Liver (tissue), 9 donors: ENCODE results near the gene DOK3. TPM values are rescaled to one million over a fixed set of nuclear protein-coding genes. Genes with fewer than 3 reads are reported as not detected.

Source experiments
- DNase-seq: peaks from one replicate; pipeline ENCODE4 v3.0.0-alpha.2; 2017; ENCODE audit warnings: low spot score
- H3K27ac ChIP-seq, 2 donors: one replicate each; pipeline ENCODE4 v1.7.0; 2013; ENCODE audit warnings: inconsistent platforms in 2 of 2, low read length in 2 of 2, control low read depth in 1 of 2, low read depth in 1 of 2, mild to moderate bottlenecking in 1 of 2
- H3K27me3 ChIP-seq, 4 donors: one replicate each; pipeline versions ENCODE4 v1.6.1 to v1.7.0; 2013; ENCODE audit warnings: low read length in 3 of 4, inconsistent platforms in 1 of 4, mild to moderate bottlenecking in 1 of 4, moderate library complexity in 1 of 4; ENCODE audit not compliant: control insufficient read depth in 4 of 4, insufficient read depth in 4 of 4
- H3K36me3 ChIP-seq, 4 donors: one replicate each; pipeline versions ENCODE4 v1.6.1 to v1.7.0; 2013; ENCODE audit warnings: low read length in 3 of 4, mild to moderate bottlenecking in 3 of 4, low read depth in 1 of 4, moderate library complexity in 1 of 4; ENCODE audit not compliant: control insufficient read depth in 4 of 4, insufficient read depth in 3 of 4
- H3K4me1 ChIP-seq, 4 donors: one replicate each; pipeline versions ENCODE4 v1.6.1 to v1.7.0; 2013; ENCODE audit warnings: low read length in 3 of 4, mild to moderate bottlenecking in 3 of 4, moderate library complexity in 1 of 4; ENCODE audit not compliant: control insufficient read depth in 4 of 4, insufficient read depth in 4 of 4
- H3K4me3 ChIP-seq, 3 donors: one replicate each; pipeline versions ENCODE4 v1.6.1 to v1.7.0; 2013; ENCODE audit warnings: low read length in 3 of 3, control low read depth in 1 of 3, low read depth in 1 of 3, mild to moderate bottlenecking in 1 of 3
- H3K9ac ChIP-seq, 2 donors: one replicate each; pipeline ENCODE4 v1.7.0; 2013; ENCODE audit warnings: low read length in 2 of 2, mild to moderate bottlenecking in 2 of 2, moderate library complexity in 2 of 2, control low read depth in 1 of 2, low read depth in 1 of 2
- H3K9me3 ChIP-seq, 4 donors: one replicate each; pipeline versions ENCODE4 v1.6.1 to v1.7.0; 2013; ENCODE audit warnings: low read length in 3 of 4; ENCODE audit not compliant: control insufficient read depth in 4 of 4
- EGR1 ChIP-seq, 2 donors: IDR thresholded peaks; 2 replicates each; pipeline ENCODE4 v1.6.1; 2016 to 2018; ENCODE audit warnings: antibody characterized with exemption in 2 of 2, low read depth in 2 of 2
- NR2F2 ChIP-seq: IDR thresholded peaks from 2 replicates; pipeline ENCODE4 v1.6.1; 2016; ENCODE audit warnings: antibody characterized with exemption
- RAD21 ChIP-seq, 2 donors: IDR thresholded peaks; 2 replicates each; pipeline ENCODE4 v1.6.1; 2016; ENCODE audit warnings: antibody characterized with exemption in 2 of 2, mild to moderate bottlenecking in 2 of 2
- SP1 ChIP-seq: IDR thresholded peaks from 2 replicates; pipeline ENCODE4 v1.6.1; 2018; ENCODE audit warnings: antibody characterized with exemption, mild to moderate bottlenecking
- TAF1 ChIP-seq: conservative IDR thresholded peaks from 2 replicates; pipeline ENCODE4 v1.6.1; 2016; ENCODE audit warnings: antibody characterized with exemption, mild to moderate bottlenecking
- YY1 ChIP-seq: IDR thresholded peaks from 2 replicates; pipeline ENCODE4 v1.6.1; 2016; ENCODE audit warnings: antibody characterized with exemption, mild to moderate bottlenecking
- WGBS: extraction: QIAGEN DNeasy Blood & Tissue Kit; methylation state at CpG from one replicate; pipeline ENCODE4 v1.1.7; 2013; 5-methylcytosine and 5-hydroxymethylcytosine counted together
- polyA plus RNA-seq, 2 donors: library from polyadenylated mRNA; stranded (reverse) in 1 of 2; unstranded in 1 of 2; fragments of 200-250 nt in 1 of 2; fragments of >200 nt in 1 of 2; fragmentation: Nextera tagmentation in 1 of 2; extraction: Ambion mirVana in 1 of 2; gene quantifications; one replicate each; pipeline versions ENCODE4 v1.2.1 to v1.2.3, GENCODE V29; 2013 to 2015
- total RNA-seq, 2 donors: library from RNA; depleted of rRNA; stranded (reverse); fragments of >200 nt; gene quantifications; one replicate each; pipeline ENCODE4 v1.2.3, GENCODE V29; 2014
- TF ChIP-seq, protein P1 (sequence below): IDR thresholded peaks from 2 replicates; pipeline ENCODE4 v1.6.1; 2016; ENCODE audit warnings: antibody characterized with exemption, mild to moderate bottlenecking
- TF ChIP-seq, protein P2 (sequence below): IDR thresholded peaks from 2 replicates; pipeline ENCODE4 v1.6.1; 2016; ENCODE audit warnings: antibody characterized with exemption
- TF ChIP-seq, protein P3 (sequence below): fragments of 150-350 bp; IDR thresholded peaks from 2 replicates; pipeline ENCODE4 v1.5.1; 2017; ENCODE audit warnings: improper control_type of control experiment, low read depth, low read length; ENCODE audit not compliant: missing input control
- donor health status: healthy.
- donor health status: healthy.
- donor health status: healthy.
- donor health status: healthy.
- donor health status: healthy.

Gene DOK3
- total and polyA plus RNA-seq, 4 donors: 1.7 to 19.2 (median 6.6) TPM

DNA sequence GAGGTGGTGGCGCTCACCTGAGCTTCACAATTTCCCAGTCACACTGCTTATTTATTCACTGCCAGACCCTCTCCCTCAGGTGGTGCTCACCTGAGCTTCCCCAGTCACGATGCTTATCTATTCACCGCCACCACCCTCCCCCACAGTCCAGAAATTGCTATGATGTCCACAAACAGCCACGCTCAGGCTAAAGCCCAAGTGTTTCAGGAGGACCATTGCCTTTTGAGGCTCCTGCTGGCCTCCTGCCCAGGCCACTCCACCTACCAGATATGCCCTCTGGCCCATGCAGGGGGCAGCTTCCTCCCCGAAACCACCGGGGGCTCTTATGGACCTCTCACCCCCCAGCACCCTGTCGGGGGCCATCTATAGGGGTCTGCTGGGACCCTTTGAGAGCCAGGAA lies 16.8 kb downstream of the DOK3 start:
- no peak for TF ChIP-seq SP1
- no peak for TF ChIP-seq EGR1 (IDR thresholded peaks at IDR 0.05; ENCODE audit: low read depth in 2 of 2)
- TF ChIP-seq TAF1: no peak
- TF ChIP-seq NR2F2: no peak
- no peak for TF ChIP-seq YY1
- TF ChIP-seq, protein P1, sequence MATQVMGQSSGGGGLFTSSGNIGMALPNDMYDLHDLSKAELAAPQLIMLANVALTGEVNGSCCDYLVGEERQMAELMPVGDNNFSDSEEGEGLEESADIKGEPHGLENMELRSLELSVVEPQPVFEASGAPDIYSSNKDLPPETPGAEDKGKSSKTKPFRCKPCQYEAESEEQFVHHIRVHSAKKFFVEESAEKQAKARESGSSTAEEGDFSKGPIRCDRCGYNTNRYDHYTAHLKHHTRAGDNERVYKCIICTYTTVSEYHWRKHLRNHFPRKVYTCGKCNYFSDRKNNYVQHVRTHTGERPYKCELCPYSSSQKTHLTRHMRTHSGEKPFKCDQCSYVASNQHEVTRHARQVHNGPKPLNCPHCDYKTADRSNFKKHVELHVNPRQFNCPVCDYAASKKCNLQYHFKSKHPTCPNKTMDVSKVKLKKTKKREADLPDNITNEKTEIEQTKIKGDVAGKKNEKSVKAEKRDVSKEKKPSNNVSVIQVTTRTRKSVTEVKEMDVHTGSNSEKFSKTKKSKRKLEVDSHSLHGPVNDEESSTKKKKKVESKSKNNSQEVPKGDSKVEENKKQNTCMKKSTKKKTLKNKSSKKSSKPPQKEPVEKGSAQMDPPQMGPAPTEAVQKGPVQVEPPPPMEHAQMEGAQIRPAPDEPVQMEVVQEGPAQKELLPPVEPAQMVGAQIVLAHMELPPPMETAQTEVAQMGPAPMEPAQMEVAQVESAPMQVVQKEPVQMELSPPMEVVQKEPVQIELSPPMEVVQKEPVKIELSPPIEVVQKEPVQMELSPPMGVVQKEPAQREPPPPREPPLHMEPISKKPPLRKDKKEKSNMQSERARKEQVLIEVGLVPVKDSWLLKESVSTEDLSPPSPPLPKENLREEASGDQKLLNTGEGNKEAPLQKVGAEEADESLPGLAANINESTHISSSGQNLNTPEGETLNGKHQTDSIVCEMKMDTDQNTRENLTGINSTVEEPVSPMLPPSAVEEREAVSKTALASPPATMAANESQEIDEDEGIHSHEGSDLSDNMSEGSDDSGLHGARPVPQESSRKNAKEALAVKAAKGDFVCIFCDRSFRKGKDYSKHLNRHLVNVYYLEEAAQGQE: no peak
- TF ChIP-seq, protein P2, sequence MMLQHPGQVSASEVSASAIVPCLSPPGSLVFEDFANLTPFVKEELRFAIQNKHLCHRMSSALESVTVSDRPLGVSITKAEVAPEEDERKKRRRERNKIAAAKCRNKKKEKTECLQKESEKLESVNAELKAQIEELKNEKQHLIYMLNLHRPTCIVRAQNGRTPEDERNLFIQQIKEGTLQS: no peak
- Histone ChIP-seq H3K9ac (no peak overlapping the region), H3K27ac (no peak overlapping the region), H3K4me1 (peaks cover 0 to 17% (median 5%) of the 10 kb centered on the region in 4 donors), H3K9me3 (no peaks in the 10 kb centered on the region), H3K27me3 (no peaks in the 10 kb centered on the region), H3K36me3 (peaks cover 0 to 2% (median under 1%) of the 10 kb centered on the region in 4 donors), H3K4me3 (no peak overlapping the region)
- DNase-seq: no peak
- WGBS: 89% methylated on average over 7 of the region's 7 CpGs

DNA sequence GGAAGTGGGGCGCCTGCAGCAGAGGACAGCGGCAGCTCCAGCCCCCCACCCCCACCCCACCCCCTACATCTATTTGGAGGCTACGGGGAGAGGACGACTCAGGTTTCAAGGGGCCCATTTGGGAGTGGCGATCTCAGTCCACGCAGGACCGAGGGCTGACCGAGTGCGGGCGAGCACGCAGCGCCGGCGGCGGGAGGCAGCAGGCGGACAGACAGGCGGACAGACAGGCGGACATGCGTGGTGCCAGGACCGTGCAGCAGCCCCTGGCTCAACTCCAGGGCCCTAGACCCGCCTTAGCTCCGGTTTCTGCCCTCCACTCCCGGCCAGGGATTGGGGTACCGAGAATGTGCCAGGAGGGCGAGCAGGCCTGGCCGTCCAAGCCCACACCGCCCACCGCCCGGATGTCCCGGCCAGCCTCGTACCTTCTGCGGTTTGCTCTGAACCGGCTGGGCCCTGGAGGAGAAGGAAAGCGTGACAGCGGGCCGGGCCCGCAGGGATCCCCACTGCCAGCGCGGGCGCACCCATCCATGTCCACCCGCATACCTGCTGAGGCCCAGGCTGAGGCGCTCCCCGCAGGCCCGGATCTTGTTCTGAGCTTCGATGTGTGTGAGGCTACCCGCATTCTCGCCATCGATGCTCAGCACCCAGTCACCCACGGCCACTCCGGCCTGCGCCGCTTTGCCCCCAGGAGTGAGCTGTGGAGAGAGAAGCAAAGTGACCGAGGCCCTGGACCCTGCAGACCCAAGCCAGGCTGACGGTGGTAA lies 17.5 kb downstream of the DOK3 start:
- Histone ChIP-seq H3K9ac (no peak overlapping the region), H3K27me3 (no peaks in the 10 kb centered on the region), H3K4me3 (no peak overlapping the region), H3K36me3 (peaks cover 0 to 4% (median under 1%) of the 10 kb centered on the region in 4 donors), H3K9me3 (no peaks in the 10 kb centered on the region), H3K27ac (no peak overlapping the region), H3K4me1 (peaks cover 0 to 15% (median 3%) of the 10 kb centered on the region in 4 donors)
- WGBS: 97% methylated on average over 54 of the region's 54 CpGs
- no peak for DNase-seq
- TF ChIP-seq NR2F2 (no peak), SP1 (no peak)

DNA sequence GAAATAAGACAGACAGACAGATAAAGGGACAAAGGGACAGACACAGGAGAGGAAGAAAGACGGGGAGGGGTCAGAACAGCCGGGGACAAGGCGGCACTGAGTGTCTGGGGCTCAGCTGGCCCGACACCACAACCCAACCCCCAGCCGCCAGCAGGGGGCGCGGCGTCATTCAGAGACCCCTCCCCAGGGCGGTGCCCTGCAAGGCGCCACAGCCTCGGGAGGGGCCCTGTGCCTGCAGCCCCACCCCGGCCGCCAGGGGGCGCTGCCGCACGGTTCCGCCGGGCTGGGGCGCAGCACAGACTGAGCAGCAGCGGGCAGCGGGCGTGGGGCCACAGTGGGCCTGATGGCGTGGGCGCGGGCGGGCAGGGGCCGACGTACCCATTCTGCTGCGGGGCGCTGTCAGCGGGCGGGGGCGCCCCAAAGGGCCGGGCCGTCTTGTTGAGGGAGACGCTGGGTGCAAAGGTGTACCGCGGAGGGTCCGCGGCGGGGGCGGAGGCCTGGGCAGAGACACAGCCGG lies 18.1 kb downstream of the DOK3 start:
- Histone ChIP-seq H3K9me3 (no peaks in the 10 kb centered on the region), H3K9ac (no peak overlapping the region), H3K4me1 (peaks cover 0 to 12% (median 2%) of the 10 kb centered on the region in 4 donors), H3K36me3 (peaks cover 0 to 4% (median under 1%) of the 10 kb centered on the region in 4 donors), H3K27ac (no peak overlapping the region), H3K4me3 (no peak overlapping the region), H3K27me3 (no peaks in the 10 kb centered on the region)
- WGBS: 75% methylated on average over 43 of the region's 43 CpGs
- DNase-seq: peak; percentile 73
- TF ChIP-seq, protein P3, sequence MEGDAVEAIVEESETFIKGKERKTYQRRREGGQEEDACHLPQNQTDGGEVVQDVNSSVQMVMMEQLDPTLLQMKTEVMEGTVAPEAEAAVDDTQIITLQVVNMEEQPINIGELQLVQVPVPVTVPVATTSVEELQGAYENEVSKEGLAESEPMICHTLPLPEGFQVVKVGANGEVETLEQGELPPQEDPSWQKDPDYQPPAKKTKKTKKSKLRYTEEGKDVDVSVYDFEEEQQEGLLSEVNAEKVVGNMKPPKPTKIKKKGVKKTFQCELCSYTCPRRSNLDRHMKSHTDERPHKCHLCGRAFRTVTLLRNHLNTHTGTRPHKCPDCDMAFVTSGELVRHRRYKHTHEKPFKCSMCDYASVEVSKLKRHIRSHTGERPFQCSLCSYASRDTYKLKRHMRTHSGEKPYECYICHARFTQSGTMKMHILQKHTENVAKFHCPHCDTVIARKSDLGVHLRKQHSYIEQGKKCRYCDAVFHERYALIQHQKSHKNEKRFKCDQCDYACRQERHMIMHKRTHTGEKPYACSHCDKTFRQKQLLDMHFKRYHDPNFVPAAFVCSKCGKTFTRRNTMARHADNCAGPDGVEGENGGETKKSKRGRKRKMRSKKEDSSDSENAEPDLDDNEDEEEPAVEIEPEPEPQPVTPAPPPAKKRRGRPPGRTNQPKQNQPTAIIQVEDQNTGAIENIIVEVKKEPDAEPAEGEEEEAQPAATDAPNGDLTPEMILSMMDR: peak; percentile 33
- TF ChIP-seq RAD21 (IDR thresholded peaks at IDR 0.05): no peak
